CD4-positive, alpha-beta T cell treated with Interleukin-4 for 1 hour (primary cell): ENCODE data around the gene RHPN2.

Experiments used
- DNase-seq, 2 donors: peaks; one replicate each; pipeline ENCODE4 v3.0.0-alpha.2; 2020 to 2022

The RHPN2 gene

GRCh38 chr19:33064792-33065550 lies at the start of gene RHPN2:
Gene RHPN2 (minus strand): TSS chr19:33064888. CDS start chr19:33064852, 36 bp downstream.
- peak; percentile 39 to 47 for DNase-seq

- no peak for DNase-seq
Measured at GRCh38 chr19:33114312-33114711, 49.6 kb upstream of the RHPN2 start.

GRCh38 chr19:33111587-33111986 lies 46.9 kb upstream of the RHPN2 start:
- no peak for DNase-seq

GRCh38 chr19:33110137-33110910 lies 45.6 kb upstream of the RHPN2 start:
- no peak for DNase-seq

GRCh38 chr19:33108161-33108560 lies 43.5 kb upstream of the RHPN2 start:
- DNase-seq, result no peak

GRCh38 chr19:33102893-33103292 lies 38.2 kb upstream of the RHPN2 start:
- DNase-seq, result no peak

- no peak for DNase-seq
Measured at GRCh38 chr19:33100894-33101644, 36.4 kb upstream of the RHPN2 start.

- no peak for DNase-seq
Measured at GRCh38 chr19:33098055-33098534, 33.4 kb upstream of the RHPN2 start.

- no peak for DNase-seq
Measured at GRCh38 chr19:33096005-33096404, 31.3 kb upstream of the RHPN2 start.

- DNase-seq, result no peak
Measured at GRCh38 chr19:33094436-33095067, 29.9 kb upstream of the RHPN2 start.

- no peak for DNase-seq
Measured at GRCh38 chr19:33093420-33094210, 28.9 kb upstream of the RHPN2 start.

GRCh38 chr19:33090179-33090578 lies 25.5 kb upstream of the RHPN2 start:
- DNase-seq, result no peak

GRCh38 chr19:33089010-33089409 lies 24.3 kb upstream of the RHPN2 start:
- DNase-seq, result no peak

- no peak for DNase-seq
Measured at GRCh38 chr19:33086955-33087354, 22.3 kb upstream of the RHPN2 start.

- DNase-seq, result no peak
Measured at GRCh38 chr19:33085570-33086128, 21.0 kb upstream of the RHPN2 start.

GRCh38 chr19:33080761-33081681 lies 16.3 kb upstream of the RHPN2 start, which contains the start of gene GPATCH1:
Gene GPATCH1 (plus strand): TSS chr19:33081181. CDS start chr19:33081194, 13 bp downstream.
- peak; percentile 81 to 88 for DNase-seq

- DNase-seq, result no peak
Measured at GRCh38 chr19:33075519-33075918, 10.8 kb upstream of the RHPN2 start.

GRCh38 chr19:33071887-33072286 lies 7.2 kb upstream of the RHPN2 start:
- no peak for DNase-seq

- no peak for DNase-seq
Measured at GRCh38 chr19:33067121-33067520, 2.4 kb upstream of the RHPN2 start.

GRCh38 chr19:33066543-33066942 lies 1.9 kb upstream of the RHPN2 start:
- DNase-seq, result no peak
